GM18870 (cell line): ENCODE results near the gene SLC39A8.
A peak's percentile ranks its signal among the peaks of the same experiment; 100 is the strongest.
"Not testable (repeated sequence)": the region's sequence is repeated elsewhere in the genome, so short reads cannot be mapped to it uniquely, and the experiment has no call there.

ENCODE experiments used
- ATAC-seq: cut with Tn5 transposase; IDR thresholded peaks from one replicate; pipeline ENCODE4 v1.9.1; 2021; ENCODE audit warnings: moderate library complexity; ENCODE audit not compliant: unreplicated experiment

SLC39A8 gene

DNA sequence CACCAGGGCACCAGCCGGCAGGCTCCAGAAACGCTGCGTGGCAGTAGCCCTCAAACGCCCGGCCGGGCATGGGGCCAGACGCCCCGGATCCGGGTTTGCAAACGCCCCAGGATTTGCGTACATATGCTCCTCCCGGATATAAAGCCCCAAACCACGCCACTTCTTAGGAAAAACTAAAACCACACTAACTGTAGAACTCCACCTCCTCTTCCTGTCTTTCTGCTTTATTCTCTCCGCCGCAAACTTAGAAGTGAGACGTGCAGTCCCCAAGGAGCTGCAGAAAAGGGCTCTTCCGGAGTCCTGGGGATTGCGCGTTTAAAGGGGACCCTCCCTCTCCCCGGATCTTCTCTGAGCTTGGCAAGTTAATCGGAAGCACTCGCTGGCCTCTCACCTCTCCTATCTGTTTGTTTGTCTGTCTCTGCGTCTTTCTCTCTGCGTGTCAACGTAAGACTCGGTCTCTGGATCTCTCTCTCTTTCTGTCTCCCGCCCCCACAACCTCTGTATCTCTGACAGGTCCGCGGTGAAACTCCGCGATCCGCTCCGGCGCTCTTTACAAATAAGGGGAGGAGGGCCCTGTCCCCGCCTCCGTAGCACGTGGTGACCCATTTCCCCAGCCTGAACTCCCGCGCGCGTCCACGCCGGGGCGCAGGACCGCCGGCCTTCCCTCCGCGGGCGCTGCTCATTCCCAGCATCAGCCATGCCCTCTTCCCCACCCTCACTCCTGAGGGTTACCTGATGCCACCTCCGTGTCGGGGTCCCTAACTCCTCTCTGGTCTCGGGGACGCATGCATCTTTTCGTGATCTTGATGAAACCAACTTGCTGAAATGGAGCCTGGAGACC lies at the start of gene SLC39A8:
SLC39A8 (minus strand) TSS at position 529 of the 841 bp plus-strand sequence. CDS start 820 bp downstream, outside the sequence.
- ATAC-seq: peak; percentile 82

DNA sequence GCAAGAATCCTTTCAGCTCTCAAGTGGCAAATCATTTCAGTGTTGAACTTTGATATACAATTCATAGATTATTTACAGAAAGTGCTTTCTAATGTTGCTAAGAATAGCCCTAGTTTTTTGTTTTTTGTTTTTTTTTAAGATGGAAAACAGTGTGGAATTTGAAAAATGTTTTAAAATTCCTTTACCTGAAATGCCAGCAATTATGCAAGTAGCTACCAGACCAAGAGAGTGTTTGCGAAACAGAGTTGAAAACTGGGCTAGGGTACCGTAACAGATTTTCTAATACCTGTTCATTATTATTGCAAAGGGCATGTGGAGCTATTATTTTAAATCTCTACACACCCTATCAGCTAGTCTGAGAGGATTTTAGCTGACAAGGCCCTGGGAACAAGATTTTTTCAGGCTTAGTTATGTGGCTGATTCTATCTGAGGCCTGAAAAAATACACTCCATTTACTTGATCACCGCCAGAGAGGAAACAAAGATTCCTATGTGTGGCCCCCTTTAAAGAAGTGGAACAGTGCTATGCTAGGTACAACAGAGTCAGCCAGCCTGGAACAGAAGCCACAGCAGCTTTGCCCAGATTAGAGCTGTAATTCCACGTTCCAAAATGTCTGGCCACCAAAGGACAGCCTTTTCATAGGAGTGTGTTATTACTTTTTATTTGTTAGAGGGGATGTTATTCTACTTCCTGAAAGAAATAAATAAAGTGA lies 46.9 kb upstream of the SLC39A8 start:
- ATAC-seq: no peak

DNA sequence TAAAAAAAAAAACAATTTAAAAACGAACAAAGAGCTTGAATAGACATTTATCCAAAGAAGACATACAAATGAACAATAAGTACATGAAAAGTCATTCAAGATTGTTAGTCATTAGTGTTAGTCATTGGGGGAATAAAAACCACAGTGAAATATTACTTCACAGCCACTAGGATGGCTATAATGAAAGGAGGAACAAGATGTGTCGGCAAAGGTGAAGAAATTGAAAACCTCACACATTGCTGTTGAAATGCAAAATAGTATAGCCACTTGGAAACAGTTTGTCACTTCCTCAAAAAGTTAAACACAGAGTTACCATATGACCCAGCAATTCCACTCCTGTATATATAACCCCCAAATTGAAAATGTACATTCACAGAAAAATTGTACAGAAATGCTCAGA lies 45.2 kb upstream of the SLC39A8 start:
- ATAC-seq: peak; percentile 97

DNA sequence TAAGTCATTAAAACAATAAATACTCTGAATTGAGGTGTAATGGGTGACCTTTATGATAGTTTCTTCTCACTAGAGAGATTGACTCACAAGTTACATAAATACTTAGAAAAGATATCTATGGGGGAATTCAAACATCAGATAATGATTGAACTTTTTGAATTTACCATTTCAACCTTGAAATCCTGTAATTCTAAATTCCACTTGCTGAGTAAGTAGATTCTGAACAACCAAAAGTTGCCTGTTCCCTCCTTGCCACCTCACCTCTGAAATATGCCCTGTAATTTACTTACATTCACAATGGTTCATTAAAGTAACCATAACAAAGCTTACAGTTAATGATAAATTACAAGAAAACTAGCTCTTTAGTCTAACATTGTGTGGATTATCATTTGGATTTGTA lies 43.3 kb upstream of the SLC39A8 start:
- no peak for ATAC-seq

DNA sequence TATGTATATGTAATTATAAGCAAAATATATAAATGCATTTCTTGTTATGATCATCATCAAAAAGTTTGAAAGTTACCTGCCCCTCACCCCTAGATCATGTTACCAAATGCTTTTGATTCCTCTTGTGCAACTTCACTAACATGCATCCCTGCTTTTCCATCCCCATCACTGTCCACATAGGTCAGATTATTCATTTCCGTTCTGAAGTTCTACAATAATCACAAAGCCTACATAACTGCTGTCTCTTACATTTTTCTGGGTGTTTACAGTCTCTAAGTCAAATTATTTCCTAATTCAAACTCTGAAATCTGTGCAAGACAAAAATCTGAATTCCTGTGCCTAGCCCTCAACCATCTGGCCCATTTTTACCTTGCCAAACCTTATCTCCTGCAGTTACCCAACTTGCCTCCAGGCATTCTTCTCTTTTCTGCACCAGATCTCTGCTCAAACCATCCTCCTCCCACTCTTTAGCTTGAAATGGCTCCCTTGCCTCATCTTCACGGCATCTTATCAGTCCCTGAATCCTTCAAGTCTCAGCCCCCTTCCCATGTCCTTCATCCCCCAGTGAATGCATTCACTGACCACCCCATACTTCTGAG lies 42.4 kb upstream of the SLC39A8 start:
- ATAC-seq: no peak

DNA sequence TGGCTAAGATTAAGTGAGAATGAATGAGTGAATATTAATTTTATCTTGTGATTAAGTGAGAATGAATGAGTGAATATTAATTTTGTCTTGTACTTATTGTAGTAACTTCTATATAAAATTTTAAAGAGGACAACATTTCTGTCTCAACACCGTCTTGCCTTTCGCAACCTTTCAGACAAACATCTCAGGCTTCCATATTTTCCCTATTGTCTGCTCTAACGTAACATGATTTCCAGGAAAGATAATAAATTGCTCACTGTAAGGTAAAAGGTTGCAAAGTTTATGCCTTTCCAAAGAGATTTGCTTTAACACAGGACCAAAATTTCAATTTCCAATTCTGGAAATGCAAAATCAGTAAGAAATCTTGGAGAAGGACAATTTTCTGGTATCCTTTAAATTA lies 41.7 kb upstream of the SLC39A8 start:
- ATAC-seq: no peak

DNA sequence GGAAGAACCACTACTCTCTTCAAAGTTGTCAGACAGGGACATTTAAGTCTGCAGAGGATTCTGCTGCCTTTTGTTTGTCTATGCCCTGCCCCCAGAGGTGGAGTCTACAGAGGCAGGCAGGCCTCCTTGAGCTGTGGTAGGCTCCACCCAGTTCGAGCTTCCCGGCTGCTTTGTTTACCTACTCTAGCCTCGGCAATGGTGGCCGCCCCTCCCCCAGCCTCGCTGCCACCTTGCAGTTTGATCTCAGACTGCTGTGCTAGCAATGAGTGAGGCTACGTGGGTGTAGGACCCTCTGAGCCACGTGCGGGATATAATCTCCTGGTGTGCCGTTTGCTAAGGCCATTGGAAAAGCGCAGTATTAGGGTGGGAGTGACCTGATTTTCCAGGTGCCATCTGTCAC lies 35.0 kb upstream of the SLC39A8 start:
- ATAC-seq: not testable (repeated sequence)

DNA sequence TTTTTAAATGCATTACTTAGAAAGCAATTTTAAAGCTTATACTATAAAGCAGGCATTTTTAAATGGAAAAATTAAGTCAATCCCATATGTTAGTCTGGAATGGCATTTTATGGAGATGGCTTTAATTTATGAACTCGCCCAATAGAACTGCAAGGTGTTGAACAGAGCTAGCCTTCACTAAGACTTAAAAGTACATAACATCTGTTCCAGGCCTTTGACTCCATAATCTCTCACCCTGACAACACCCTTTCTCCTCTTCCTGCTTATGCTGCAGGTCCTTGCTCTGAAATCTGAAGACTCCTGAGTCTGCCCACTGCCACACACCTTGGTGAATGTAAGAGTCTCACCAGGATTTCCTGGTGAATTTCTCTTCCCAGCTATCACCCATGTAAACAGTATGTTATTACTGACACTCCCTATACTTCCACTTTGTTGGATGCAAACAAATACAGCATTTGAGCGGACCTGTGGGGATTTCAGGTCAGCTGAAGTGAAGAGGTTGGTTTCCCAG lies 17.7 kb upstream of the SLC39A8 start:
- ATAC-seq: no peak

DNA sequence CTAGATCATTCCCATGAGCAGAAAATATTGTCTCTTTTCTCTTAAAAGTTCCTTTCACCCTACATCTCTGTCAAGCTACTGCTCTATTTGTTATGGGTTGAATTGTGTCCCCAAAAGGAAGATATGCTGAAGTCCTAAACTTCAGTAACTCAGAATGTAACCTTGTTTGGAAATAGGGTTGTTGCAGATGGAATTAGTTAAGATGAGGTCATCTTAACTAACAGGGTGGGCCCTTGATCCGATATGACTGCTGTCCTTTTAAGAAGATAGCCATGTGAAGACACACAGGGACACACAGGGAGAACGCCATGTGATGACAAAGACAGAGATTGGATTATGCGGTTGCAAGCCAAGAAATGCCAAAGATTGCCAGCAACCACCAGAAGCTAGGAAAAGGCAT lies 12.8 kb upstream of the SLC39A8 start:
- ATAC-seq: no peak

DNA sequence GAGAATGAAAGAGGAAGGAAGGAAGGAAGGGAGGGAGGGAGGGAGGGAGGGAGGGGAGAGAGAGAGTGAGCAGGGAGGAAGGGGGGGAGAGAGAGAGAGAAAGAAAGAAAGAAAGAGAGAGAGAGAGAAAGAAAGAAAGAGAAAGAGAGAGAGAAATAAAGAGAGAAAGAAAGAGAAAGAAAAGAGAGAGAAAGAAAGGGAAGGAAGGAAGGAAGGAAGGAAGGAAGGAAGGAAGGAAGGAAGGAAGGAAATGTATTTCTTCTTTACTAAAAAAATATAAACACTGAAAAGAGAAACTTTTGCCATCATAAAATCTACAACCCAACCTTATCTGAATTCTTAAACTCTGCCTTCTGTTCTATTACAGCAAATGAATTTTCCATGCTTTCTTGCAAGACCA lies 12.4 kb upstream of the SLC39A8 start:
- ATAC-seq: not testable (repeated sequence)

DNA sequence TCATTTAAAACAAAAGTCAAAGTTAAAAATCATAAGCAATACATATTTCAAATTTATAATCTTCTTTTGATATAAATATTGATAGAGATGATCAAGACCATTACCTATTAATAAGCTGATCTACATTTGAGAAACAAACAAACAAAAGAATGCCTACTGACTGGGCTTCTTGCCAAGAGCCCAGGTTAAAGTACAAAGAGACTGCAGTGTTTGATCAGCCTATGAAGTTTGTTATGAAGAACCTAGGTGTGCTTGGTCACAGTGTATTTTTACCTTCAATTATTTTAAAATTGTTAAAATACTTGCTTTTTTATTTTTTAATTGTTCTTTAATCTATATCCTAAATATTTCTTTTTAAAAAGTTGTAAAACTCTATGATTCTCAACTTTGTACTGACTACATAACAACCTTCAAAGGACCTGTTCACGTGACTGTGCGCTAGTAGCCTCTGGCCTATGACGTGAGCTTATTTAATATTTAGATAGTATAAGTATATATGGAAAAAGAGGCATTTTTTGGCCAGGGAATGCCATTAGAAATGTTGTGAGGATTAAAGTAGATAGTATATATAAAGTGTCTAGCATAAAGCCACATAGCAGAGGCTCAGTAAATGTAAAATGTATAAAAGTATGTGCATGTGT lies 11.4 kb upstream of the SLC39A8 start:
- ATAC-seq: no peak

DNA sequence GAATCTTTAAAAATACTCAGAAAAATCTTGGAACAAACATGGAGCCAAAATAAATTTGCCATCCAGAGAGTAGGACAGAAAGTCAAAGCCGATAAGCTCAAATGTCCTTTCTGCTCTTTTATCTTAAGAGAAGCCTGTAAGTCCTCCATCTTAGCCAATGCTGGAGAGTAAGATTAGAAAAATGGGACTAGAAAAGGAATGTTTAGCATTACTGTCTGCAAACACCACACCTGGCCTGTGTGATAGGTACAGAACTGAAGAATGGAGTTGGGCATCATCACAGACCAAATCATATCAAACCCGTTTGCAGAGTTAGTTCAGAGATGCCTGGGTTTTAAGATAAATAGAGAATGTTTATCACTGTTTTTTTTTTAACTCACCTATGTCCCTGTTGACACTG lies 10.5 kb upstream of the SLC39A8 start:
- ATAC-seq: no peak

DNA sequence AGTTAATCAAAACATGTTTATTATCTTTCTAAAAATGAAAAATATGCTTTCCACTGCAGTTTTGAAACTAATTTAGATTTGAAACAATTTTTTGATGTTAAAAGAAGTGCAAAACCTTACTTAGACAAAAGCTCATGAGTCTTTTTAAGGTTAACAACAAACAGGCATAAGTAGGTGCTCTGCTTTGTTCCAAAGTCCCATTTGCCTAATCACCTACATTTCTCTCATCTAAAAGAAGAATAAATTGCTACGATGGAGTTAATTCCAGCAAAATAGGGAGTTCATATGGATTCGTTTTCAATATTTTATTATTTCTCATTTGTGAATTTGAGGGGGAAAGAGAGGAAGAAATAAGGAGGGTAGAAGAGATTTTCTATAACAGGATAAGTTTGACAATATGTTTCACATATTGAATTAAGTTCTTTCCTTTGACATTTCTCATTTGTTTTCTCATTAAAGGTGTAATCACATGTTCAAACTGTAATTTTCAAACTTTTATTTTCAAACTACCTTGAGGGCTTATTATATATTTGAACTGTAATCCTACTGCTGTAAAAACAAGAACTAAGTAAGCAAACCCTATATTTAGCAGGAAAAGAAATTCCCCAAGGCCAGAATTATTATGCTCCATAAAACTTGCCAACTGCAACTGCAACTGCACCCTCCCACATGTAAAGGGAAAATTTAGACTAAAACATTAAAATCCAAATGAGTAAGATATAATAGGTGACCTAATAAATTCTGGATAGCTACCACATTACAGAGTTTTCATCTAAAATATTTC lies 9.6 kb upstream of the SLC39A8 start:
- no peak for ATAC-seq

DNA sequence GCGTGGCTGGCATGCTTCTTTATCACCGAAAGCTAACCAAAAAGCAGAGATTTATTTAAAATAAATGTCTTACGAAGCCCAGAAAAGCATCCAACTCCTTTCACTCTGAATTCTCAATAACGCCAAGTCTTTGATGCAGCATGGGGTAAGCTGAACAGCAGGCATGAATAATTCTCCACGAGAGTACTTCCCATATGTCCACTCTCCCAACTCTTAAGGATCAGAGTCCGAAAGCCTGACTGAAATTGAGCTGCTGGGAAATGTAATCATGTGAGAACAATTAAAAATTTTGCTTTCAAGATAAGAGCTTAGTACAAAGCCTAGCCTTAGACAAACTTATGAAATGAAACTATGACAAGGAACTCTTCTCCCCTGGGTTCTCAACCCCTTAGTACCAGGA lies 7.5 kb upstream of the SLC39A8 start:
- no peak for ATAC-seq

DNA sequence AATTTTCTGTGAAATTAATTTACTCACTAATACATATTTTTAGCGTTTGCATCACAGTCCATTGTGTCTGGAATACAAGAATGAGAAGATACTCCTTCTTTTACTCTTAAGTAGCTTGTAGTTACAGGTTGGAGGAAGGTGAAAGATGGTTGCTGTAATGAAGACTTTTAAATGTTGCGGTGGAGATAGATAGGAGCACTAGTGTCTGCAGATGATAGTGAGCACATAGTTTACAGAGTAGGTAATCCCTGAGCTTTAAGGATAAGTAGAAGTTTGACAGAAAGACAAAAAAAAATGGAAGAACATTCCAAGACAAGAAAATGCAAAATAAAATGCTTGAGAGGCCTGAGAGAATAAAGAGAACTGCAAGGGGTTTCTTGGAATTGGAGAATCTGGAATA lies 5.4 kb upstream of the SLC39A8 start:
- no peak for ATAC-seq

DNA sequence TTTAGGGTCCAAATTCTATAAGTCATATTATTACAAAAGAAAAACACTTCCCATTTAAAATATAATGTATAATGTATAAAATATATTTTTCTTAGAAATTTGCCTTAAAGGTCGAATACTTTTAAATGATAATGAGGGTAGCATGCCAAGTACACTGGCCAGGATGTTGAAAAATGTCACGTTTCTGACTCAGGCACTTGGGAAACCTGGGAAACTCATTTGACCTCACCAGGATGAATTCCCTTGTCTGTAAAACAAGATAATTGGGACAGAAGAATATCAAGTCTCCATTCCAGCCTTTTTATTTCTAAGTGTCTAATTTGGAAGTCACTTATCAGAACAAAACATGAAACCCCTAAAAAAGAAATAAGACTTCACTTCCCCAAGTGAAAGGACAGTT lies 3.4 kb upstream of the SLC39A8 start:
- ATAC-seq: no peak

DNA sequence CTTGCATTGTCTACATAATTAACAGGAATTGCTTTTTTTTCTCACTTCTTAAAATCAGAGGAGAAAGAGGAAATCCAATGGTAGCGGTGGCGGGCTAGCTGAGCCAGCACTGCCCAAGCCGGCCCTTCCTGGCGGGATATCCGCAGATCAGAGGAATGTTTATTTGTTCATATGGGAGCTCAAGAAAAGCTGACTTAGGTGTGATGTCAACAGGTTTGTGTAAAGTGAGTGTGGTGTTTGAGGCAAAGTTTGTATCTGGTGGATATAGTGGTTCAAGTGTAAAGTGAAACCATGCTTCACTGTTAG lies 466 bp upstream of the SLC39A8 start:
- ATAC-seq: peak; percentile 0

DNA sequence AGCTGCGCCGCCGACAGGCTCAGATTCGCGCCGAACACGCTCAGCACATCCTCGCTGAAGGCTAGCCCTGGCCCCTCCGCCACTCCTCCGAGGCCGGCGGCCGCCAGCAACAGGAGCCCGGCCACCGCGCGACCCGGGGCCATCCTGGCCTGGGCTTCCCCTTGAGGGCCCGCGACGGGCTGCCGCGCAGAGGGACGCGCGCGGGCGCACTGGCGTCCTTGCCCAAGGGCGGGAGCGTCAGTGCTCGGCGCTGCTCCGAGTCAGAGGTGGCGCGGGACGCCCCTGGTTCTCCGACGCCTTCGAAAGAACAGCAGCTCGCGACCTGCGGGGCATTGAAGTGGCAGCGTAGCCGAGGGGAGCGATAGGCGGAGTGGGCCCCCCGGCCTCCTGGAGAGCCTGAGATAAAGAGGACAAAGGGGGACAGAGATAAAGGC lies 745 bp downstream of the SLC39A8 start:
- ATAC-seq: peak; percentile 33

DNA sequence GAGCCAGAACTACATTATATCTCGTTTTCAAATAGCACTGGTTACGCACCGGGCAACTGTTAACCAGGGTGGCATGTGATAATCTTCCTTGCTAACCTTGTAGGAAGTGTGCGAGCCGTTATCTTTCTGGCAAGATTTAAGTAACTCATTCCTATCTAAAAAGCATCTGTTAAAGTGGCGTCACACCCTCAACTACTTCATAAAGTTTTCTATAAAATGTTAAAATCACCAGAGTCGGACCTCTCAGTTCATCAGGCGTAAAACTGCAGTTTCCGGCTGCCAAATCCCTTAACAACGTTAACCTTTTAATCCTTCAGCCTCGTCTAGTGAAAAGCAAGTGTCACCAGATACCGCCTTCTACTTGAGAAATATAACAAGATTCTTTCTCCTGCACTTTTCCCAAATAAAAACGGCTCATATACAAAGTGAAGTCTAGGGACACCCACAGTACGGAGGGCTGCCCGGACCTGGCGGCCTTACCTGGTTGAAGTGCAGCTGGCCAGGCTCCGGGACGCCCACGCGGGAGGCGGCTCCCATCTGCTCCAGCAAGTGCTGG lies 1.2 kb downstream of the SLC39A8 start:
- peak; percentile 22 for ATAC-seq

DNA sequence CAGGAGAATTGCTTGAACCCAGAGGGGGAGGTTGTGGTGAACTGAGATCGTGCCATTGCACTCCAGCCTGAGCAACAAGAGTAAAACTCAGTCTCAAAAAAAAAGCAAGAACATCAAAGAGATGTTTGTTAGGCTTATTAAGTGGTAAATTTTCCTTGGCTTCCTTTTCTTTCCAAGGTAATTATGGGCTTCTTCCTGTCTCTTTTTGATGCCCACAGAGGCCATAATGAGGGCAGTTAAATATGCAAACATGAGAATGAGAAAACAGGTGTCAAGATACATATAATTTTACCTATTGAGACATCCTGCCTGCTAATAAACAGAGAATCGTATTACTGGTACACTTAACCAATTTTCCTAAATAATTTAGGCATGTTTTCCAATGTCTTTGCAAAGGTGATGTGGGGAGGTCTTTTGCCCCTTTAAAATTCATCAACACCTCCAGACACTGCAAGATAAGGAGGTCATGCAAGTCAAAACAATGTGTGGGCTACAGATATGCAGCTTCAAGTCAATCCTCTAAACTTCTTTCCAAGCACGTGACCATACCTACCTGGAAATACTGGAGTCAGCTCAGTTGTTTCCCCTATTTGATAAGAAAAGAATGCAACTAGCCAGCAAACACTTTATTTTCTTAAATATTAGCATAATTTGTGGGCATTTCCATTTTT lies 2.7 kb downstream of the SLC39A8 start:
- ATAC-seq: no peak
